ENCODE measurements around the gene POLD2. TPM values are rescaled to one million over a fixed set of nuclear protein-coding genes. Genes with fewer than 3 reads are reported as not detected.

Gene POLD2
- total RNA-seq, 1 donor from 2014 or later: 103 TPM

DNA sequence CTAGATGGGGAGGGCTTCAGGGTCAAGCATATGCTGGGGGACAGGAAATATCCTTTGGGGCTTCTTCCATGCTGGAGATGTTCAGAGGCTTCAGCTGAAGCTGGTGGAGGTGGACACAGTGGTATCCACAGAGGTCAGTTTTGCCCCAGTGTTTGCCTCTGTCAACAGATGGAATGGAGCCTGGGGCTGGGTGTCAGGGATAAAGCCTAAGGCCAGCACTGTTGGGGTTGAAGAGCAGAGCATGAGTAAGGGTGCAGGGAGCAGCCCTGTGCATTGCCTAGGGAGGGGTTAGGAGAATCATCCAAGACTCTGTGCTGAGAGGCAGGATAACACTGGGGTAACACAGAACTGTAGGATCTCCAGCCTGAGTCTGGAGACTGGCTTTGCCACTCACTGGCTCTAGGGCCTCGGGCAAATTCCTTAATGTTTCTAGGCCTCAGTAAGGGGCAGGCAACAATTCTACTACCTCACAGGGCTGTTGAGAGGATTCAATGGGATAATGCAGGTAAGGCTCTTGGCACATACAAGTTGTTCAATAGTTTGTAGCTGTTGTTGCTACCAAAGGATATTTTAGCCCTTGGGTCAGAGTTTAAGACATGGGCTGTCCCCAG lies 39.5 kb upstream of the POLD2 start:
- Histone ChIP-seq H3K27me3 (ENCODE audit: control insufficient read depth, insufficient read depth, low read length) (no peaks in the 10 kb centered on the region), H3K4me3 (ENCODE audit: low read depth, low read length) (no peak overlapping the region), H3K36me3 (ENCODE audit: control insufficient read depth, insufficient read depth, low read length) (no peaks in the 10 kb centered on the region)
- no peak for FAIRE-seq
- DNase-seq (ENCODE audit: low read depth): no peak
- TF ChIP-seq, protein P1, sequence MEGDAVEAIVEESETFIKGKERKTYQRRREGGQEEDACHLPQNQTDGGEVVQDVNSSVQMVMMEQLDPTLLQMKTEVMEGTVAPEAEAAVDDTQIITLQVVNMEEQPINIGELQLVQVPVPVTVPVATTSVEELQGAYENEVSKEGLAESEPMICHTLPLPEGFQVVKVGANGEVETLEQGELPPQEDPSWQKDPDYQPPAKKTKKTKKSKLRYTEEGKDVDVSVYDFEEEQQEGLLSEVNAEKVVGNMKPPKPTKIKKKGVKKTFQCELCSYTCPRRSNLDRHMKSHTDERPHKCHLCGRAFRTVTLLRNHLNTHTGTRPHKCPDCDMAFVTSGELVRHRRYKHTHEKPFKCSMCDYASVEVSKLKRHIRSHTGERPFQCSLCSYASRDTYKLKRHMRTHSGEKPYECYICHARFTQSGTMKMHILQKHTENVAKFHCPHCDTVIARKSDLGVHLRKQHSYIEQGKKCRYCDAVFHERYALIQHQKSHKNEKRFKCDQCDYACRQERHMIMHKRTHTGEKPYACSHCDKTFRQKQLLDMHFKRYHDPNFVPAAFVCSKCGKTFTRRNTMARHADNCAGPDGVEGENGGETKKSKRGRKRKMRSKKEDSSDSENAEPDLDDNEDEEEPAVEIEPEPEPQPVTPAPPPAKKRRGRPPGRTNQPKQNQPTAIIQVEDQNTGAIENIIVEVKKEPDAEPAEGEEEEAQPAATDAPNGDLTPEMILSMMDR (IDR thresholded peaks at IDR 0.05; ENCODE audit: insufficient read depth, low read length, severe bottlenecking): no peak

DNA sequence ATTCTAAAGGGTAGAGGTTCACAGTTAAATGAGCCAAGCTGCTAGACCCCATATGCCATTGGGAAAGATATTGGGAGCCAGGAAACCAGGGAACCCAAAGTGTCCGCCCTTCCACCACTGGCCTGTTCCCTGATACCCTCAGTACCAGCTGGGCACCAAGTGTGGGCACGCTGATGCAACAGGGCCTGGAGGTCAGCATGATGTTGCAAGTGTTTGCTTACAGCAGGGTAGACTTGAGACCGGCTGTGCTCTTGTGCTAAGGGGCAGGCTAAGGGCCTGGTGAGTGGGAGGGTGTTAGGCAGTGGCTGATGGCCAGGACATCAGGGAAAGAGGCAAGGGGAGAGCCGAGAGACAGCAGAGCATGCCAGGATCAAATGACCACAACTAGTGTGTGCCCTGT lies 38.8 kb upstream of the POLD2 start:
- DNase-seq (ENCODE audit: low read depth) (no peak), FAIRE-seq (no peak)
- H3K36me3 ChIP-seq (ENCODE audit: control insufficient read depth, insufficient read depth, low read length): no peaks in the 10 kb centered on the region
- no peaks in the 10 kb centered on the region for H3K27me3 ChIP-seq (ENCODE audit: control insufficient read depth, insufficient read depth, low read length)
- TF ChIP-seq, protein P1 (IDR thresholded peaks at IDR 0.05; ENCODE audit: insufficient read depth, low read length, severe bottlenecking): no peak
- no peak overlapping the region for H3K4me3 ChIP-seq (ENCODE audit: low read depth, low read length)

DNA sequence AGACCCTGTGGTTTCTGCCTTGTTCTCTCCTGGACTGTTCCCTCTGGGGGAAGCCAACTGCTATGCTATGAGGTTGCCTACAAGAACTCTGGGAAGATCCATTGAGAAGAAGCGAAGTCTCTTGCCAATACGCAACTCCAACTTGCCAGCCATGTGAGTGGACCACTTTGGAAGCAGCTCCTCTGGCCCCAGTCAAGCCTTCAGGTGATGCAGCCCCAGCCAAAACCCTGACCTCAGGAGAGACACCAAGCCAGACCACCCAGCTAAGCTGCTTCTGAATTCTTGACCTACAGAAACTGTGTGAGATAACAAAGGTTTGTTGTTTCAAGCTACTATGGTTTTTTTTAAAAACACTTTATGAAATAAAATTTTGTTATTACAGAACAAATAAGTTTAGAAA lies 38.0 kb upstream of the POLD2 start:
- no peak overlapping the region for H3K4me3 ChIP-seq (ENCODE audit: low read depth, low read length)
- FAIRE-seq: no peak
- H3K36me3 ChIP-seq (ENCODE audit: control insufficient read depth, insufficient read depth, low read length): no peaks in the 10 kb centered on the region
- TF ChIP-seq, protein P1 (IDR thresholded peaks at IDR 0.05; ENCODE audit: insufficient read depth, low read length, severe bottlenecking): no peak
- H3K27me3 ChIP-seq (ENCODE audit: control insufficient read depth, insufficient read depth, low read length): no peaks in the 10 kb centered on the region
- no peak for DNase-seq (ENCODE audit: low read depth)

DNA sequence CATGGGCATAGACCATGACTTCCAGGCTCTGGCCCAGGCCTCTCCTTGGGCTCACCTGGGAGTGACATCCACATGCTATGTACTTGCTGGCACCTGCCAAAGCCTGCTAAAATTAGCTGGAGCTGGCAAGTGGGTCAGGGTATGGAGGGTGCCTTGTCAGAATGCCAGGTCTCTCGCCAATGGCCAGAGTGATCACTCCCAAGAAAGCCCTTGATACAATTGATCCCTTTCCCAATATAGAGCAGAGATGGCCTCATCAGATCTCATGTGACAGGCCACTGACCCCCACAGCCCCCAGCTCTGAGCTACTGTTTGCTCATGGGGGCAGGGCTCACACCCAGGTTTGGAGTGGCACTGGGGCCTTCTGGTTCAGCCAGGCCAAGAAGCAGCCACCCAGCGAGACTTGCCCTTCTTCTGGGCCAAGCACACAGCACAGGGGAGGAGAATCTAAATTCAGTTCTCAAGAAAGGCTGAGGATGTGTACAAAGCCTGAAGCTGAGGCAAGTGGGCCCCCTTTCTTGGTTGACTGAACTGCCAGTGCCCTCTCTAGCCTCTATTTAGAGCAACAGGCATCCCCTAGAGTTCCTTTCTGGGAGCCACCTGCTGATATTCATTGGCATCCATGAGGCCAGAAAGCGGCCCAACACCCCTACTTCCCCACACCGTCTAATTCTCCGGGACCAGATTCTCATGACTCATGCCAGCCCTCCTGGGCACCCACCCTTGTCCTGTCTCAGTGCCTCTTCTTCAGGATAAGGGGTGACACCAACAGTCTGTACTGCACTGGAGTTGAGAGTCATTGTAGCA lies 36.7 kb upstream of the POLD2 start:
- FAIRE-seq (no peak), DNase-seq (ENCODE audit: low read depth) (no peak)
- Histone ChIP-seq H3K4me3 (ENCODE audit: low read depth, low read length) (no peak overlapping the region), H3K27me3 (ENCODE audit: control insufficient read depth, insufficient read depth, low read length) (no peaks in the 10 kb centered on the region), H3K36me3 (ENCODE audit: control insufficient read depth, insufficient read depth, low read length) (no peaks in the 10 kb centered on the region)
- TF ChIP-seq, protein P1 (IDR thresholded peaks at IDR 0.05; ENCODE audit: insufficient read depth, low read length, severe bottlenecking): no peak

DNA sequence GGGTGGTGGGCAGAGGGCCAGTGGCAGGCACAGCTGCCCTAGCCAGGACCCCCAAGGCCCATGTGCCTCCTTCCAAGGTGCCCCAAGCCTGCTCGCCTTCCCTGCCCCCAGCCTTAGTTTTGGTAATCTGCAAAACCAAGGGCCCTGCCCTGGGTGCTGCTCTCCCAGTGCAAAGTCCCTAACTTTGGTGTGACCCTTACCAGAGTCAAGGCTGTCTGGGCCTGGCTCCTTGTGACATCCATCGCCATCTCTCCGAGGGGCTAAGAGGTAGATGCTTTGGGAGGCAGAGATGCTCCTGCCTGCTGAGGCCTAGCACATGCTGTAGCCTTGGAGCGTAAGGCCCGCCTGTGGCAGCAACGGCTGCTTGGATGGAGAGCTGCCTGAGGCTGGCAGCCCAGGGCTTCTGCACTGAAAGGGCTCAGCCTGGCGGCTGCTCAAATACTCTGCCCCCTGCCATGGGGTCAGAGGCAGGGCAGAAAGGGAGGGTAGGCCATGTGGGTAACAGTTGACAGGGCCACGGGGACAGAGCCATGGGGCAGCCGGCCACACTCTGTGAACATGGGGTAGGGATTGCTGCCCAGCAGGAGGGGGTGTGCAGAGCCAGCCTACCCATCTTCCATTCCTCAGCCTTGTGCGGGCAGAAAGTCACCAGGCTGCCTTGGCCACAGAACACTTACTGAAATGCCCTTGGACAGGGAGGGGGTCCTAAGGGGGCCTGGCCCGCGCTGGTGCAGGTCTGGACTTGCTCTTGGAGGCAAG lies 35.7 kb upstream of the POLD2 start:
- Histone ChIP-seq H3K36me3 (ENCODE audit: control insufficient read depth, insufficient read depth, low read length) (no peaks in the 10 kb centered on the region), H3K4me3 (ENCODE audit: low read depth, low read length) (no peak overlapping the region), H3K27me3 (ENCODE audit: control insufficient read depth, insufficient read depth, low read length) (peaks cover 2% of the 10 kb centered on the region)
- TF ChIP-seq, protein P1 (IDR thresholded peaks at IDR 0.05; ENCODE audit: insufficient read depth, low read length, severe bottlenecking): no peak
- DNase-seq (ENCODE audit: low read depth): no peak
- no peak for FAIRE-seq

All from bronchial epithelial cell (primary cell).